ENCODE data around the gene LIF.

DNA sequence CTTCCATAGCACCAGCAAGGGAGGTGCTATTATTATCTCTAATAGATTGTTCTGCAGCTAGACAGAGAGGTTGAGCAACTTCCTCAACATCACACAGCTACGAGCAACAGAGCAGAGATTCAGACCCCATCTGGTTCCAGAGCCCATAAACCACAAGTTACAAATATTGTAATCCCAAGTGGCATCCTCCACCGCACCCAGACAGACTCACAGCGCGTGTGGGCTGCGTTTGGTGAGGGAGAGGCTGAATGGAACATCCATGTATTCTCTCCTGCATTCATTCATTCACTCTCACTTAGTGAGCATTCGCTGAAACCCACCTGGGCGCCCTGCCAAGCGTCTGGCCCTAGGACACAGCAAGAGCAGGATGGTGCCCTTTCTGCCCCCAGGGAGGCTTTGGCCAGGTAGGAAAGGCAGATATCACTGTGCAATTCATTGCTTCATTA is 33.5 kb downstream of the LIF start:
- TF ChIP-seq, protein P1, sequence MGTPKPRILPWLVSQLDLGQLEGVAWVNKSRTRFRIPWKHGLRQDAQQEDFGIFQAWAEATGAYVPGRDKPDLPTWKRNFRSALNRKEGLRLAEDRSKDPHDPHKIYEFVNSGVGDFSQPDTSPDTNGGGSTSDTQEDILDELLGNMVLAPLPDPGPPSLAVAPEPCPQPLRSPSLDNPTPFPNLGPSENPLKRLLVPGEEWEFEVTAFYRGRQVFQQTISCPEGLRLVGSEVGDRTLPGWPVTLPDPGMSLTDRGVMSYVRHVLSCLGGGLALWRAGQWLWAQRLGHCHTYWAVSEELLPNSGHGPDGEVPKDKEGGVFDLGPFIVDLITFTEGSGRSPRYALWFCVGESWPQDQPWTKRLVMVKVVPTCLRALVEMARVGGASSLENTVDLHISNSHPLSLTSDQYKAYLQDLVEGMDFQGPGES (IDR thresholded peaks at IDR 0.05; ENCODE audit: low read depth, low read length) = no peak
- no peak for TF ChIP-seq JUND (IDR thresholded peaks at IDR 0.05)
- no peak for TF ChIP-seq CTCF (IDR thresholded peaks at IDR 0.05)
- TF ChIP-seq MEF2A (IDR thresholded peaks at IDR 0.05; ENCODE audit: borderline replicate concordance, low read depth) = no peak
- TF ChIP-seq FOXJ3 (CRISPR knock-in tag; IDR thresholded peaks at IDR 0.05) = no peak
- TF ChIP-seq YY1 (IDR thresholded peaks at IDR 0.05; ENCODE audit: low read depth) = no peak
- no peak for TF ChIP-seq REST (IDR thresholded peaks at IDR 0.05; ENCODE audit: low read depth, low read length)
- TF ChIP-seq EP300 (IDR thresholded peaks at IDR 0.05; ENCODE audit: borderline replicate concordance in 1 of 2, low read depth in 1 of 2, low read length in 1 of 2) = no peak
- TF ChIP-seq, protein P2, sequence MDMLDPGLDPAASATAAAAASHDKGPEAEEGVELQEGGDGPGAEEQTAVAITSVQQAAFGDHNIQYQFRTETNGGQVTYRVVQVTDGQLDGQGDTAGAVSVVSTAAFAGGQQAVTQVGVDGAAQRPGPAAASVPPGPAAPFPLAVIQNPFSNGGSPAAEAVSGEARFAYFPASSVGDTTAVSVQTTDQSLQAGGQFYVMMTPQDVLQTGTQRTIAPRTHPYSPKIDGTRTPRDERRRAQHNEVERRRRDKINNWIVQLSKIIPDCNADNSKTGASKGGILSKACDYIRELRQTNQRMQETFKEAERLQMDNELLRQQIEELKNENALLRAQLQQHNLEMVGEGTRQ (IDR thresholded peaks at IDR 0.05; ENCODE audit: borderline replicate concordance, low read depth, low read length) = no peak
- TF ChIP-seq MXI1 (IDR thresholded peaks at IDR 0.05; ENCODE audit: low read depth, low read length) = no peak

Measured in SK-N-SH (cell line).